Muscle of leg (tissue), 11 donors: ENCODE measurements around the gene MIR17HG. TPM values are rescaled to one million over a fixed set of nuclear protein-coding genes. Genes with fewer than 3 reads are reported as not detected.
A peak's percentile ranks its signal among the peaks of the same experiment; 100 is the strongest.
"Not testable (repeated sequence)": the region's sequence is repeated elsewhere in the genome, so short reads cannot be mapped to it uniquely, and the experiment has no call there.

Experiments used
- DNase-seq: peaks from one replicate; pipeline ENCODE4 v3.0.0; 2013
- H3K27ac ChIP-seq: one replicate; pipeline ENCODE4 v1.5.1; 2013; ENCODE audit warnings: mild to moderate bottlenecking, low read length, control low read depth
- H3K27me3 ChIP-seq: one replicate; pipeline ENCODE4 v1.6.1; 2013; ENCODE audit warnings: low read length; ENCODE audit not compliant: control insufficient read depth, insufficient read depth
- H3K36me3 ChIP-seq: one replicate; pipeline ENCODE4 v1.6.1; 2013; ENCODE audit warnings: low read length; ENCODE audit not compliant: control insufficient read depth, insufficient read depth
- H3K4me1 ChIP-seq: one replicate; pipeline ENCODE4 v1.6.1; 2013; ENCODE audit warnings: low read length; ENCODE audit not compliant: control insufficient read depth, insufficient read depth
- H3K4me3 ChIP-seq: one replicate; pipeline ENCODE4 v1.5.1; 2013; ENCODE audit warnings: low read length, control low read depth
- H3K9me3 ChIP-seq: replicated peaks from 2 replicates; pipeline ENCODE4 v1.6.1; 2013; ENCODE audit warnings: low read depth, low read length; ENCODE audit not compliant: control insufficient read depth
- WGBS: methylation state at CpG from one replicate; pipeline ENCODE4 v1.1.5; 2013; ENCODE audit warnings: missing lambda C conversion rate; ENCODE audit not compliant: insufficient coverage; 5-methylcytosine and 5-hydroxymethylcytosine counted together
- polyA plus RNA-seq, 8 donors: library from polyadenylated mRNA; unstranded; fragments of 120-200 nt; gene quantifications; one replicate each; pipeline versions ENCODE4 v1.2.1 to v1.2.3, GENCODE V29; 2013; ENCODE audit warnings: inconsistent platforms in 1 of 8, low replicate concordance in 1 of 8; ENCODE audit not compliant: insufficient read length in 8 of 8, insufficient read depth in 1 of 8
- total RNA-seq: library from RNA; stranded (reverse); fragments of 120-200 nt; gene quantifications from one replicate; pipeline ENCODE4 v1.2.4, GENCODE V29; 2013

MIR17HG gene
- total and polyA plus RNA-seq, 9 donors = 1.2 to 6.3 (median 3.1) TPM

DNA sequence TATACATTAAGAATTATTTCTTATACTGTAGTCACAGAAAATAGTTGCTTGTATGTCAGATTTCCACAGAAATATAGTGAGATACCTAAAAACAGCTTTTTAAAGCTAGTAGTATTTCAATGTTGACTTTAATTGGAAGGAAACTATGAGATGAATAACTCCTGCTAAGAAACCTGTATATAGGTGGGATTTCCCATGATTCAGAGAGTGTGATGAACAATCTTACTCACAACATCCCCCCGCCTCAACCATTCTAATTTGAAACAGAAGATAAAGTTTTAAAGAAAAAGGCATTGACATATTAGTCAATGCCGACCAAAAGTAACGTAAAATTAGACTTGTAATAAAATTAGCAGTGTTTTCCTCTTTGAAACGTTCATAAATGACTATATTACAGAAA, 1.4 kb upstream of the MIR17HG start:
- peaks cover 5% of the 10 kb centered on the region for H3K27me3 ChIP-seq
- WGBS = no CpG with 5 or more reads among the region's 4 CpGs
- peaks cover 9% of the 10 kb centered on the region for H3K36me3 ChIP-seq
- H3K27ac ChIP-seq = no peak overlapping the region
- no peak overlapping the region for H3K4me3 ChIP-seq
- H3K4me1 ChIP-seq = peaks cover 8% of the 10 kb centered on the region
- no peak for DNase-seq
- no peaks in the 10 kb centered on the region for H3K9me3 ChIP-seq

DNA sequence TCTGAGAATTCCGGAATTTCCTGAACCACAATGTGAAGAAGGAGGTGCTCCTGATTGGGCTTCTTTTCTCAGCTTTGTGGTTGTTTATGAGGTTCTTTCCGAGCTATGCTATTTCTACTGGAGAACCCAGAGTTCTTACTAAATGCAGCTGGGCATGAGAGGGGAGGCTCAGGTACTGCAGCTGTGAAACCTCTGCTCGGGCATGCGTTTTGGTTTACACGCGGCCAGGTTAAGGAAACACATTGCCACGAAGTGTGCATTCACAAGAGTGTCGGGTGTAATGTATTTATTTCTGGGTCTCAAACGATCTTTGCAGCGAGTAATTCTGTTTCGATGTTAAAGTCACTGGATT, 661 bp upstream of the MIR17HG start:
- peaks cover 5% of the 10 kb centered on the region for H3K27me3 ChIP-seq
- peaks cover 11% of the 10 kb centered on the region for H3K36me3 ChIP-seq
- DNase-seq = no peak
- H3K4me3 ChIP-seq = peak overlapping the region; percentile 57
- 0% methylated on average over 10 of the region's 11 CpGs for WGBS
- no peaks in the 10 kb centered on the region for H3K9me3 ChIP-seq
- peaks cover 9% of the 10 kb centered on the region for H3K4me1 ChIP-seq
- H3K27ac ChIP-seq = peak overlapping the region; percentile 42

- peak overlapping the region; percentile 71 for H3K27ac ChIP-seq
- H3K36me3 ChIP-seq = peaks cover 18% of the 10 kb centered on the region
- no peaks in the 10 kb centered on the region for H3K9me3 ChIP-seq
- H3K27me3 ChIP-seq = peaks cover 5% of the 10 kb centered on the region
- peak overlapping the region; percentile 53 for H3K4me3 ChIP-seq
- DNase-seq = peak; percentile 61
- WGBS = under 1% methylated on average over 122 of the region's 141 CpGs
- peaks cover 9% of the 10 kb centered on the region for H3K4me1 ChIP-seq
These were observed 764 bp downstream of the MIR17HG start for GRCh38 chr13:91347996-91348905.

DNA sequence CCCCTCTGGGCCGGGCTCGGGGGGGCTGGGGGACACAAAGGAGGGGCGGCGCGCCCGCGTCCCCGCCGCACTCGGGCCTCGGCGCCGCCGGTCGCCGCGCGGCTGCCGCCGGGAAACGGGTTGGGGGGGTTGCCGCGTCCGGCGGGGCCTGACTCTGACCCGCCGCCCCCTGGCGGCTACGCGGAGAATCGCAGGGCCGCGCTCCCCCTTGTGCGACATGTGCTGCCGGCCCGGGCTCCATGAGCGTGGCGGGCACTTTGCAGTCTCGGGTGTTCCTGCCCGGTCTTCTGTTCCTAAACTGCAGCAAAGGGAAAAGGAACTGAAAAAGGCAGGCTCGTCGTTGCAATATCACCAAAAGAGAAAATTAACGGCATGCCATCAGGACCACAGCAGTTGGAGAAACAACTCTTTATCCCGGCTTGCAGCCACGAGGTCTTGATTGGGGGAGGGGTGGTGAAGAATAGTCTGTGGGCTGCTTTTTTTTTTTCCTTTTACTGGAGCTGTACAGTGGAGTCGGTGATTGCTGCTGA, 1.5 kb downstream of the MIR17HG start:
- Histone ChIP-seq H3K4me1 (peaks cover 9% of the 10 kb centered on the region), H3K27me3 (peaks cover 5% of the 10 kb centered on the region), H3K9me3 (no peaks in the 10 kb centered on the region), H3K4me3 (peak overlapping the region; percentile 61), H3K27ac (peak overlapping the region; percentile 63), H3K36me3 (peaks cover 21% of the 10 kb centered on the region)
- DNase-seq = peak; percentile 96
- WGBS = 0% methylated on average over 41 of the region's 46 CpGs

GRCh38 chr13:91349992-91350911, 2.8 kb downstream of the MIR17HG start:
- H3K27ac ChIP-seq = no peak overlapping the region
- peaks cover 21% of the 10 kb centered on the region for H3K36me3 ChIP-seq
- 50% methylated on average over 2 of the region's 5 CpGs for WGBS
- H3K27me3 ChIP-seq = peaks cover 5% of the 10 kb centered on the region
- no peak overlapping the region for H3K4me3 ChIP-seq
- H3K9me3 ChIP-seq = no peaks in the 10 kb centered on the region
- peaks cover 9% of the 10 kb centered on the region for H3K4me1 ChIP-seq
- no peak for DNase-seq

DNA sequence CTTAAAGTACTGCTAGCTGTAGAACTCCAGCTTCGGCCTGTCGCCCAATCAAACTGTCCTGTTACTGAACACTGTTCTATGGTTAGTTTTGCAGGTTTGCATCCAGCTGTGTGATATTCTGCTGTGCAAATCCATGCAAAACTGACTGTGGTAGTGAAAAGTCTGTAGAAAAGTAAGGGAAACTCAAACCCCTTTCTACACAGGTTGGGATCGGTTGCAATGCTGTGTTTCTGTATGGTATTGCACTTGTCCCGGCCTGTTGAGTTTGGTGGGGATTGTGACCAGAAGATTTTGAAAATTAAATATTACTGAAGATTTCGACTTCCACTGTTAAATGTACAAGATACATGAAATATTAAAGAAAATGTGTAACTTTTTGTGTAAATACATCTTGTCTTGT, 3.6 kb downstream of the MIR17HG start:
- WGBS = no CpG with 5 or more reads among the region's 5 CpGs
- Histone ChIP-seq H3K4me1 (peaks cover 9% of the 10 kb centered on the region), H3K4me3 (no peak overlapping the region)

GRCh38 chr13:91351980-91352379, 4.5 kb downstream of the MIR17HG start:
- Histone ChIP-seq H3K4me3 (no peak overlapping the region), H3K27ac (no peak overlapping the region), H3K9me3 (no peaks in the 10 kb centered on the region), H3K27me3 (peaks cover 2% of the 10 kb centered on the region), H3K4me1 (peaks cover 6% of the 10 kb centered on the region), H3K36me3 (peaks cover 27% of the 10 kb centered on the region)
- no peak for DNase-seq
- no CpG with 5 or more reads among the region's 2 CpGs for WGBS

More for the DNA sequence above, 3.6 kb downstream of the MIR17HG start:
- peaks cover 5% of the 10 kb centered on the region for H3K27me3 ChIP-seq
- H3K36me3 ChIP-seq = peaks cover 25% of the 10 kb centered on the region
- H3K9me3 ChIP-seq = no peaks in the 10 kb centered on the region
- H3K27ac ChIP-seq = no peak overlapping the region
- DNase-seq = no peak

- H3K4me1 ChIP-seq = not testable (repeated sequence)
These were observed 5.4 kb downstream of the MIR17HG start for GRCh38 chr13:91352891-91353290.

GRCh38 chr13:91353494-91353893, 6.0 kb downstream of the MIR17HG start:
- Histone ChIP-seq H3K4me1 (peaks cover 4% of the 10 kb centered on the region), H3K9me3 (no peaks in the 10 kb centered on the region), H3K27ac (no peak overlapping the region), H3K27me3 (no peaks in the 10 kb centered on the region), H3K4me3 (no peak overlapping the region), H3K36me3 (peaks cover 28% of the 10 kb centered on the region)
- DNase-seq = no peak
- no CpG with 5 or more reads among the region's 1 CpG for WGBS

More at GRCh38 chr13:91352891-91353290, 5.4 kb downstream of the MIR17HG start:
- not testable (repeated sequence) for H3K27me3 ChIP-seq, H3K4me3 ChIP-seq, DNase-seq, H3K9me3 ChIP-seq, H3K27ac ChIP-seq
- peaks cover 28% of the 10 kb centered on the region for H3K36me3 ChIP-seq
- WGBS = no CpG with 5 or more reads among the region's 7 CpGs
